B cell (primary cell): Measurements from ENCODE around the gene FTO. TPM values are rescaled to one million over a fixed set of nuclear protein-coding genes. Genes with fewer than 3 reads are reported as not detected.

Experiments used
- ATAC-seq: fragments of 200-7000 bp; cut with Tn5 transposase; one replicate; pipeline ENCODE4 v1.10.0; 2021; ENCODE audit warnings: low read depth, mild to moderate bottlenecking, moderate number of reproducible peaks, moderate library complexity
- CTCF ChIA-PET: fragments of 350-600 bp; sonication (Branson Sonifier 250); formaldehyde crosslinking; loops from one replicate; lab custom pipeline; 2021; ENCODE audit warnings: antibody characterized with exemption, inconsistent platforms; lab: Charles Lee
- POLR2A ChIA-PET: fragments of 350-600 bp; sonication (Branson Sonifier 250); formaldehyde crosslinking; loops from one replicate; lab custom pipeline; 2021; ENCODE audit warnings: antibody characterized with exemption; lab: Charles Lee
- DNase-seq: peaks from one replicate; pipeline ENCODE4 v3.0.0; 2013
- H2AFZ ChIP-seq: 2 replicates; pipeline ENCODE4 v1.6.1; 2012; ENCODE audit warnings: mild to moderate bottlenecking, low read depth, low read length; ENCODE audit not compliant: insufficient read depth, poor library complexity, severe bottlenecking
- H3K27ac ChIP-seq, 2 donors: 1 replicate in 1 of 2; 2 replicates in 1 of 2; pipeline ENCODE4 v1.5.1; 2012 to 2013; ENCODE audit warnings: low read length in 2 of 2, mild to moderate bottlenecking in 2 of 2, moderate library complexity in 1 of 2
- H3K27me3 ChIP-seq, 4 experiments: fragments of 200-600 bp in 1 of 4; sonication (generic) in 1 of 4; replicated peaks in 1 of 4; 1 replicate in 2 of 4; 2 replicates in 2 of 4; pipeline versions ENCODE4 v1.6.1 to v1.7.0; 2013 to 2016; ENCODE audit warnings: low read length in 3 of 4, mild to moderate bottlenecking in 2 of 4, mixed read lengths in 1 of 4, moderate library complexity in 1 of 4; ENCODE audit not compliant: insufficient read depth in 4 of 4, control insufficient read depth in 3 of 4; ENCODE audit errors: control extremely low read depth in 1 of 4
- H3K36me3 ChIP-seq, 2 experiments: replicated peaks in 1 of 2; 1 replicate in 1 of 2; 2 replicates in 1 of 2; pipeline versions ENCODE4 v1.6.1 to v1.7.1; 2013; ENCODE audit warnings: low read length in 1 of 2; ENCODE audit not compliant: insufficient read depth in 2 of 2, control insufficient read depth in 1 of 2; ENCODE audit errors: control extremely low read depth in 1 of 2, extremely low read depth in 1 of 2
- H3K4me1 ChIP-seq, 2 donors: fragments of 200-600 bp in 1 of 2; sonication (generic) in 1 of 2; 1 replicate in 1 of 2; 2 replicates in 1 of 2; pipeline versions ENCODE4 v1.5.1 to v1.6.1; 2013 to 2017; ENCODE audit warnings: low read length in 2 of 2; ENCODE audit not compliant: control insufficient read depth in 2 of 2, insufficient read depth in 2 of 2
- H3K4me2 ChIP-seq: replicated peaks from 2 replicates; pipeline ENCODE3; 2012; ENCODE audit warnings: mild to moderate bottlenecking, low read depth, low read length; ENCODE audit not compliant: poor library complexity, severe bottlenecking
- H3K4me3 ChIP-seq, 5 experiments: fragments of 200-600 bp in 1 of 5; sonication (generic) in 1 of 5; 1 replicate in 3 of 5; 2 replicates in 2 of 5; pipeline versions ENCODE4 v1.5.1 to v1.7.0; 2011 to 2016; ENCODE audit warnings: low read length in 4 of 5, mild to moderate bottlenecking in 4 of 5, low read depth in 2 of 5, control low read depth in 1 of 5, moderate library complexity in 1 of 5; ENCODE audit not compliant: insufficient read depth in 1 of 5; ENCODE audit errors: control extremely low read depth in 1 of 5, extremely low read depth in 1 of 5
- H3K79me2 ChIP-seq: fragments of 200-600 bp; sonication (generic); one replicate; pipeline ENCODE4 v1.6.0; 2016; ENCODE audit warnings: low read length; ENCODE audit not compliant: control insufficient read depth, insufficient read depth
- H3K9ac ChIP-seq: fragments of 200-600 bp; sonication (generic); 2 replicates; pipeline ENCODE4 v1.6.1; 2017; ENCODE audit warnings: mild to moderate bottlenecking, low read length, moderate library complexity
- H3K9me3 ChIP-seq, 3 donors: one replicate each; pipeline versions ENCODE4 v1.6.1 to v1.7.1; 2013; ENCODE audit warnings: low read length in 2 of 3; ENCODE audit not compliant: control insufficient read depth in 2 of 3, insufficient read depth in 1 of 3; ENCODE audit errors: control extremely low read depth in 1 of 3
- H4K20me1 ChIP-seq: 2 replicates; pipeline ENCODE4 v1.6.0; 2012; ENCODE audit warnings: mild to moderate bottlenecking, low read length; ENCODE audit not compliant: insufficient read depth, control insufficient read depth, poor library complexity, severe bottlenecking
- H3K27ac Mint-ChIP-seq: one replicate; pipeline ENCODE4 v1.8.0; 2021; ENCODE audit warnings: mixed read lengths
- H3K27me3 Mint-ChIP-seq: one replicate; pipeline ENCODE4 v1.8.0; 2021; ENCODE audit warnings: mixed read lengths
- H3K4me1 Mint-ChIP-seq: one replicate; pipeline ENCODE4 v1.8.0; 2021; ENCODE audit warnings: mixed read lengths
- H3K4me3 Mint-ChIP-seq: one replicate; pipeline ENCODE4 v1.8.0; 2021; ENCODE audit warnings: mixed read lengths
- H3K9me3 Mint-ChIP-seq: one replicate; pipeline ENCODE4 v1.8.0; 2022; ENCODE audit warnings: mixed read lengths; ENCODE audit not compliant: insufficient read depth
- CTCF ChIP-seq: fragments of 200-600 bp; IDR thresholded peaks from one replicate; pipeline ENCODE4 v1.8.0; 2022; ENCODE audit warnings: antibody characterized with exemption, mild to moderate bottlenecking
- EZH2 ChIP-seq: IDR thresholded peaks from 2 replicates; pipeline ENCODE4 v1.6.1; 2012; ENCODE audit warnings: borderline replicate concordance, low read depth, mild to moderate bottlenecking, moderate library complexity, low read length; ENCODE audit not compliant: insufficient read depth, poor library complexity, severe bottlenecking
- WGBS: methylation state at CpG from one replicate; pipeline ENCODE4 v1.1.5; 2013; ENCODE audit warnings: missing lambda C conversion rate; ENCODE audit not compliant: insufficient coverage; 5-methylcytosine and 5-hydroxymethylcytosine counted together
- intact Hi-C: fragments of 100-400 bp; cut with micrococcal nuclease; formaldehyde crosslinking; loops from one replicate; pipeline ENCODE4 v1.10.0; 2022
- polyA plus RNA-seq: library from polyadenylated mRNA; depleted of rRNA; stranded (reverse); fragments of >200 nt; gene quantifications from 2 replicates; pipeline ENCODE4 v1.2.3, GENCODE V29; 2012
- total RNA-seq, 2 donors: library from RNA; stranded (reverse); fragments of 120-200 nt in 1 of 2; gene quantifications; 1 replicate in 1 of 2; 2 replicates in 1 of 2; pipeline versions ENCODE4 v1.2.3 to v1.2.4, GENCODE V29; 2013 to 2022

Gene FTO
- total and polyA plus RNA-seq, 2 donors (not counting 1 experiment from before 2014, with no cell fraction given), result 26.5 to 68.5 TPM

- H3K27me3 ChIP-seq, result no peaks in the 10 kb centered on the region
- ATAC-seq, result no peak
- intact Hi-C loops, result no loop called here
- no peak overlapping the region for H3K9ac ChIP-seq
- Mint-ChIP-seq H3K9me3 (peaks cover 8% of the 10 kb centered on the region), H3K4me1 (no peaks in the 10 kb centered on the region), H3K27me3 (peaks cover 4% of the 10 kb centered on the region), H3K27ac (no peak overlapping the region), H3K4me3 (no peak overlapping the region)
- H2AFZ ChIP-seq, result no peak overlapping the region
- no peak for DNase-seq
- no peaks in the 10 kb centered on the region for H3K4me1 ChIP-seq
- no peak overlapping the region for H3K4me3 ChIP-seq
- H3K27ac ChIP-seq, result no peak overlapping the region
- H3K36me3 ChIP-seq, result no peaks in the 10 kb centered on the region
- H3K79me2 ChIP-seq, result no peaks in the 10 kb centered on the region
- H3K4me2 ChIP-seq, result no peak overlapping the region
- no peaks in the 10 kb centered on the region for H4K20me1 ChIP-seq
- peaks cover 0 to 25% (median 0%) of the 10 kb centered on the region in 3 donors for H3K9me3 ChIP-seq
- WGBS, result 77% methylated on average over 4 of the region's 4 CpGs
- ChIA-PET POLR2A (no interaction called here), CTCF (no interaction called here)
- TF ChIP-seq EZH2 (no peak), CTCF (no peak)
Observed at GRCh38 chr16:54158986-54159385, 455.0 kb downstream of the FTO start.

- no peak overlapping the region for H3K4me2 ChIP-seq
- 86% methylated on average over 1 of the region's 6 CpGs for WGBS
- POLR2A ChIA-PET, result no interaction called here
- CTCF ChIA-PET, result no interaction called here
- H3K4me1 ChIP-seq, result no peaks in the 10 kb centered on the region
- DNase-seq (no peak), ATAC-seq (no peak)
- intact Hi-C loops, result no loop called here
- Mint-ChIP-seq H3K4me3 (no peak overlapping the region), H3K9me3 (peaks cover 8% of the 10 kb centered on the region), H3K4me1 (no peaks in the 10 kb centered on the region), H3K27ac (no peak overlapping the region), H3K27me3 (peaks cover 4% of the 10 kb centered on the region)
- H3K36me3 ChIP-seq, result no peaks in the 10 kb centered on the region
- H3K27ac ChIP-seq, result no peak overlapping the region
- no peaks in the 10 kb centered on the region for H3K27me3 ChIP-seq
- no peaks in the 10 kb centered on the region for H4K20me1 ChIP-seq
- H3K9ac ChIP-seq, result no peak overlapping the region
- no peak for TF ChIP-seq EZH2
- no peak for TF ChIP-seq CTCF
- H3K79me2 ChIP-seq, result no peaks in the 10 kb centered on the region
- H3K9me3 ChIP-seq, result peaks cover 0 to 22% (median 0%) of the 10 kb centered on the region in 3 donors
- no peak overlapping the region for H3K4me3 ChIP-seq
- H2AFZ ChIP-seq, result no peak overlapping the region
Observed at GRCh38 chr16:54159490-54160080, 455.6 kb downstream of the FTO start.
